ENCODE measurements around the gene RIN2.

Gene RIN2

GRCh38 chr20:19758133-19758500, at the start of gene RIN2:
Gene RIN2 (plus strand): TSS chr20:19758258. CDS start chr20:19889602, 131,344 bp downstream.
- DNase-seq (ENCODE audit: low read depth in 2 of 2): no peak

GRCh38 chr20:19709635-19710335, 48.3 kb upstream of the RIN2 start:
- DNase-seq (ENCODE audit: low read depth in 2 of 2): no peak

- no peak for DNase-seq (ENCODE audit: low read depth in 2 of 2)
Observed at GRCh38 chr20:19710336-19711120, 47.5 kb upstream of the RIN2 start.

- DNase-seq (ENCODE audit: low read depth in 2 of 2): no peak
Observed at GRCh38 chr20:19711126-19711525, 46.9 kb upstream of the RIN2 start.

- no peak for DNase-seq (ENCODE audit: low read depth in 2 of 2)
Observed at GRCh38 chr20:19712721-19713260, 45.3 kb upstream of the RIN2 start.

GRCh38 chr20:19713822-19714578, 44.1 kb upstream of the RIN2 start:
- no peak for DNase-seq (ENCODE audit: low read depth in 2 of 2)

- no peak for DNase-seq (ENCODE audit: low read depth in 2 of 2)
Observed at GRCh38 chr20:19714579-19714840, 43.5 kb upstream of the RIN2 start.

- no peak for DNase-seq (ENCODE audit: low read depth in 2 of 2)
Observed at GRCh38 chr20:19715986-19716385, 42.1 kb upstream of the RIN2 start.

- DNase-seq (ENCODE audit: low read depth in 2 of 2): no peak
Observed at GRCh38 chr20:19718880-19719279, 39.2 kb upstream of the RIN2 start.

GRCh38 chr20:19720991-19721390, 37.1 kb upstream of the RIN2 start:
- DNase-seq (ENCODE audit: low read depth in 2 of 2): no peak

GRCh38 chr20:19723051-19723450, 35.0 kb upstream of the RIN2 start:
- no peak for DNase-seq (ENCODE audit: low read depth in 2 of 2)

- DNase-seq (ENCODE audit: low read depth in 2 of 2): no peak
Observed at GRCh38 chr20:19723813-19724430, 34.1 kb upstream of the RIN2 start.

- DNase-seq (ENCODE audit: low read depth in 2 of 2): no peak
Observed at GRCh38 chr20:19725373-19725772, 32.7 kb upstream of the RIN2 start.

GRCh38 chr20:19725814-19726525, 32.1 kb upstream of the RIN2 start:
- no peak for DNase-seq (ENCODE audit: low read depth in 2 of 2)

- no peak for DNase-seq (ENCODE audit: low read depth in 2 of 2)
Observed at GRCh38 chr20:19727251-19727847, 30.7 kb upstream of the RIN2 start.

- DNase-seq (ENCODE audit: low read depth in 2 of 2): no peak
Observed at GRCh38 chr20:19729672-19730071, 28.4 kb upstream of the RIN2 start.

- no peak for DNase-seq (ENCODE audit: low read depth in 2 of 2)
Observed at GRCh38 chr20:19730706-19731105, 27.4 kb upstream of the RIN2 start.

GRCh38 chr20:19734811-19735210, 23.2 kb upstream of the RIN2 start:
- DNase-seq (ENCODE audit: low read depth in 2 of 2): no peak

- no peak for DNase-seq (ENCODE audit: low read depth in 2 of 2)
Observed at GRCh38 chr20:19735446-19735845, 22.6 kb upstream of the RIN2 start.

GRCh38 chr20:19737025-19737424, 21.0 kb upstream of the RIN2 start:
- DNase-seq (ENCODE audit: low read depth in 2 of 2): no peak

- DNase-seq (ENCODE audit: low read depth in 2 of 2): no peak
Observed at GRCh38 chr20:19738951-19739350, 19.1 kb upstream of the RIN2 start.
